Spleen (tissue), 11 donors: ENCODE measurements around the gene CDC42BPA. TPM values are rescaled to one million over a fixed set of nuclear protein-coding genes. Genes with fewer than 3 reads are reported as not detected.

Source experiments
- DNase-seq: peaks from one replicate; pipeline ENCODE4 v3.0.0-alpha.2; 2020
- H3K27ac ChIP-seq, 8 donors: fragments of 200-600 bp; sonication (generic) in 7 of 8; 1 replicate in 4 of 8; 2 replicates in 4 of 8; pipeline versions ENCODE4 v1.5.0 to v1.8.0; 2016 to 2021; ENCODE audit warnings: inconsistent platforms in 4 of 8, mild to moderate bottlenecking in 4 of 8, moderate library complexity in 1 of 8
- H3K27me3 ChIP-seq, 7 donors: fragments of 200-600 bp; sonication (generic) in 6 of 7; replicated peaks in 1 of 7; 1 replicate in 4 of 7; 2 replicates in 3 of 7; pipeline versions ENCODE4 v1.5.0 to v1.8.0; 2016 to 2021; ENCODE audit warnings: inconsistent platforms in 3 of 7, mild to moderate bottlenecking in 1 of 7
- H3K36me3 ChIP-seq, 6 donors: fragments of 200-600 bp; sonication (generic) in 5 of 6; 1 replicate in 4 of 6; 2 replicates in 2 of 6; pipeline versions ENCODE4 v1.5.0 to v1.8.0; 2016 to 2021; ENCODE audit warnings: inconsistent platforms in 2 of 6
- H3K4me1 ChIP-seq, 6 donors: fragments of 200-600 bp; sonication (generic) in 5 of 6; 1 replicate in 3 of 6; 2 replicates in 3 of 6; pipeline versions ENCODE4 v1.5.0 to v1.8.0; 2016 to 2021; ENCODE audit warnings: inconsistent platforms in 3 of 6
- H3K4me3 ChIP-seq, 8 donors: fragments of 200-600 bp; sonication (generic) in 7 of 8; 1 replicate in 4 of 8; 2 replicates in 4 of 8; pipeline versions ENCODE4 v1.5.0 to v1.8.0; 2016 to 2021; ENCODE audit warnings: inconsistent platforms in 4 of 8, mild to moderate bottlenecking in 4 of 8, moderate library complexity in 2 of 8
- H3K9me3 ChIP-seq, 8 donors: fragments of 200-600 bp; sonication (generic) in 7 of 8; 1 replicate in 4 of 8; 2 replicates in 4 of 8; pipeline versions ENCODE4 v1.5.0 to v1.8.0; 2016 to 2021; ENCODE audit warnings: inconsistent platforms in 4 of 8
- CTCF ChIP-seq, 11 experiments: fragments of 200-600 bp in 7 of 11; fragments of 450-650 bp in 4 of 11; sonication (generic) in 4 of 11; IDR thresholded peaks in 8 of 11; conservative IDR thresholded peaks in 3 of 11; 1 replicate in 7 of 11; 2 replicates in 4 of 11; pipeline versions ENCODE4 v1.4.0 to v1.8.0; 2016 to 2021; ENCODE audit warnings: antibody characterized with exemption in 11 of 11, inconsistent platforms in 4 of 11, mild to moderate bottlenecking in 1 of 11
- POLR2A ChIP-seq, 3 donors: fragments of 450-650 bp; IDR thresholded peaks; one replicate each; pipeline ENCODE4 v1.5.1; 2017; ENCODE audit warnings: antibody characterized with exemption in 3 of 3, mild to moderate bottlenecking in 1 of 3
- POLR2AphosphoS5 ChIP-seq, 3 donors: sonication (generic); formaldehyde crosslinking; IDR thresholded peaks; one replicate each; pipeline ENCODE4 v1.5.1; 2017; ENCODE audit warnings: antibody characterized with exemption in 3 of 3
- WGBS, 5 donors: extraction: QIAGEN DNeasy Blood & Tissue Kit in 3 of 5; methylation state at CpG; one replicate each; pipeline versions ENCODE4 v1.1.5 to v1.1.7; 2013 to 2018; 5-methylcytosine and 5-hydroxymethylcytosine counted together
- intact Hi-C: fragments of 100-400 bp; cut with DNase I; formaldehyde crosslinking; loops from one replicate; pipeline ENCODE4 v1.15.0; 2023; ENCODE audit warnings: low total_unique reads
- polyA plus RNA-seq, 3 donors: library from polyadenylated mRNA; stranded (reverse); fragments of 200-250 nt; gene quantifications; one replicate each; pipeline ENCODE4 v1.2.1, GENCODE V29; 2013
- total RNA-seq, 7 donors: library from RNA; depleted of rRNA in 3 of 7; stranded (reverse); fragments of >200 nt in 3 of 7; fragmentation: NEBNext Ultra II Directional in 4 of 7; extraction: Animal tissue kit (Norgen Biotek cat#: 25700) in 4 of 7; gene quantifications; one replicate each; pipeline versions ENCODE4 v1.1.0 to v1.2.1, GENCODE V29; 2016 to 2021
- donor health status: healthy with polysubstance abuse.
- donor health status: DM: no; HTN: no; CAD: no; lungs with moderate emphysema.
- donor health status: DM: no; HTN: no; CAD: no.
- donor health status: Bipolar disorder and iron deficiency.
- donor health status: healthy.
- donor health status: DM: no; HTN: no; CAD: no.
- donor health status: DM: yes; HTN: yes; CAD: no.

The CDC42BPA gene
- total and polyA plus RNA-seq, 10 donors: 1.1 to 36.4 (median 27.6) TPM

GRCh38 chr1:227314014-227314848 lies 4.1 kb downstream of the CDC42BPA start:
- peaks cover 0 to 33% (median 17%) of the 10 kb centered on the region in 6 donors for H3K4me1 ChIP-seq
- peak overlapping the region in 7 of 8 donors; percentile 2 to 83 (median 23) for H3K4me3 ChIP-seq
- WGBS, 5 donors: 65 to 81% (median 75%) methylated on average over 6 of the region's 6 CpGs
- TF ChIP-seq POLR2AphosphoS5 (IDR thresholded peaks at IDR 0.05) (no peak), POLR2A (IDR thresholded peaks at IDR 0.05) (no peak), CTCF (IDR thresholded peaks at IDR 0.05 in 8 of 11, conservative IDR thresholded peaks at IDR 0.05 in 3 of 11) (no peak)
- H3K27ac ChIP-seq: no peak overlapping the region
- intact Hi-C loops: no loop called here
- H3K27me3 ChIP-seq: peaks cover 0 to 47% (median 23%) of the 10 kb centered on the region in 7 donors
- no peaks in the 10 kb centered on the region for H3K9me3 ChIP-seq
- DNase-seq: no peak
- H3K36me3 ChIP-seq: no peaks in the 10 kb centered on the region

GRCh38 chr1:227312361-227313025 lies 5.8 kb downstream of the CDC42BPA start:
- Histone ChIP-seq H3K4me3 (no peak overlapping the region), H3K36me3 (no peaks in the 10 kb centered on the region), H3K4me1 (peaks cover 0 to 17% (median 4%) of the 10 kb centered on the region in 6 donors), H3K9me3 (no peaks in the 10 kb centered on the region), H3K27ac (no peak overlapping the region), H3K27me3 (peaks cover 0 to 30% (median 6%) of the 10 kb centered on the region in 7 donors)
- TF ChIP-seq POLR2A (IDR thresholded peaks at IDR 0.05) (no peak), CTCF (IDR thresholded peaks at IDR 0.05 in 8 of 11, conservative IDR thresholded peaks at IDR 0.05 in 3 of 11) (no peak)
- DNase-seq: no peak
- intact Hi-C loops: no loop called here
- 77 to 89% (median 83%) methylated on average over 6 of the region's 6 CpGs for WGBS, 5 donors

- no peak for TF ChIP-seq POLR2A (IDR thresholded peaks at IDR 0.05)
- TF ChIP-seq CTCF (IDR thresholded peaks at IDR 0.05 in 8 of 11, conservative IDR thresholded peaks at IDR 0.05 in 3 of 11): no peak
- TF ChIP-seq POLR2AphosphoS5 (IDR thresholded peaks at IDR 0.05): no peak
- WGBS, 5 donors: 73 to 93% (median 83%) methylated on average over 4 of the region's 4 CpGs
Measured at GRCh38 chr1:227311389-227312001, 6.8 kb downstream of the CDC42BPA start.

More at GRCh38 chr1:227311389-227312001, 6.8 kb downstream of the CDC42BPA start:
- intact Hi-C loops: no loop called here
- Histone ChIP-seq H3K27me3 (peaks cover 0 to 20% (median 0%) of the 10 kb centered on the region in 7 donors), H3K4me3 (no peak overlapping the region), H3K27ac (no peak overlapping the region), H3K4me1 (peaks cover 0 to 11% (median 4%) of the 10 kb centered on the region in 6 donors), H3K36me3 (no peaks in the 10 kb centered on the region), H3K9me3 (no peaks in the 10 kb centered on the region)
- DNase-seq: no peak
